Stimulated activated CD4-positive, alpha-beta T cell treated with anti-CD3 and anti-CD28 coated beads, Interleukin-2, amount 100 ng/mL, for 24 hours (primary cell): ENCODE measurements around the gene PHF12.

ENCODE experiments used
- DNase-seq, 2 donors: peaks; one replicate each; pipeline ENCODE4 v3.0.0-alpha.2; 2020

Gene PHF12

DNA sequence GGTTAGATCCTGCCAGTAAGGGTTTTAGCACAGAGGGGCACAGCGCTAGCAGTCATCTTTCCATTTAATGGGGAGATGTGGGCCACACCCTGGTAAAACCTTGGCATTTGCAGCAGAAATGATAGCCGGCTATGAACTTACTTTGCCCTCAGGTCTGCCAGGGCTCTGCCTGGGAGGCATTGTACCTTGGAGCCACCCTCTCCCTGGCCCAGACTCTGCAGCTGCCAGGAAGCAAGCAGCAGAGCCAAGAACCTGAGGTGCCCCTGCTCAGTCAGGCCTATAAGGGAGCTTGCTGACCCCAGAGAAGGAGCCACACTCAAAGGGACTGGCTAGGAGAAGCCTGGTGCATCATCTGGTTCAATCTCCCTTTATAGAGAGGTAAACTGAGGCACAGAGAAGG is 23.7 kb upstream of the PHF12 start:
- no peak for DNase-seq

DNA sequence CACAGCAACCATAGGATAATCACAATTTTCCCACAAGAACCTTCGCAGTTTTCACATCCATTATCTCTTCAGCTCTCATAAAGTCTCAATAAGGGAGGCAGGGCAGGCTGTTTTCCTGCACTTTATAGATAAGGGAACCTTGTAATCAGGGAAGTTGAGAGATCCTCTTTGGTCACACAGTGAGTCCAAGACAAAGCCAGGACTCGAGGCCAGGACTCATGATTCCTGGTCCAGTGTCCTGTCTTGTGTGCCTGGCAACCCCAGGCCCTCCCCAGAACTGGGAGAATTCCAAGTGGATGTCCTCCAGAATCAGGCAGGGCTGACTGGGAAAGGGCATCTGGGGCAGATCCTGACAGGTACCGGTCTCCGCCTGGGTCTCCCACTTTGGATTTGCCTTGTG is 23.1 kb upstream of the PHF12 start:
- no peak for DNase-seq

DNA sequence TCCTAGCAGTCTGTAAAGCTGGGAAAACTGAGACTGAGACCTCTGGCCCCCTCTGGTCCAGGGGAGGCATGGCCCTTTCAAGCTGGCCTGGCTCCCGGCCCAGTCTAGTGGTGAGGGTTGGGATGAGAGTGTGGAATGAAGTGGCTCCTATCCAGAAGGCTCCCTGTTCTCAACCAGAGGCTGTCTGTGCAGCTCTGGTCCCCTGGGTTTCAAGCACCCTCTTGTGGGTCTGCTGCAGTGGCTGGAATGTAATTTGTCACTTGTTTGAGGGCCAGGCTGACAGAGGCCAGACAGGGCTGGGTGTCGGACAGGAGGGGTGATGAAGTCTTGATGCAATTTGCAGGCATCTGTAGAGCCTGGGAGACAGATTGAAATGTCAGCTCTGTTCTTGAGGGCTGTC is 22.1 kb upstream of the PHF12 start:
- DNase-seq, result no peak

DNA sequence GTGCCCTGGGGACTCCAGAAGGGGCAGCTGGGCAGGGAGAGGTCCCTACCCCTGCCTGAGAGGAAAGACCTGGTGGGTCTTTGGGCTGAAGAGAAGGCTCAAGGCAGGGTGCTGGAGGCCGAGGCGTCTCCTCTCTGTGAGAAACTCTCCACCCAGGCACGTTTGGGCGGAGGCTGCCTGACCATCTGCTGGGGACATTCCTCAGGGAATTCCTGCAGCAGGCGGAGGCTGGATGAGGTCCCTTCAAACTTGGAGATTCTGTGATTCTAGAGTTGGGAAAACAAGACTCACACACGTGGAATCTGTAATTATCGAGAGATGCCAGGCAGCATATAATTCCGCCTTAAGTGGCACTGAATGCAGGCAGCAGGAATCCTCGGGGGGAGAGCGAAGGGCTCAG is 21.1 kb upstream of the PHF12 start:
- DNase-seq, result no peak

DNA sequence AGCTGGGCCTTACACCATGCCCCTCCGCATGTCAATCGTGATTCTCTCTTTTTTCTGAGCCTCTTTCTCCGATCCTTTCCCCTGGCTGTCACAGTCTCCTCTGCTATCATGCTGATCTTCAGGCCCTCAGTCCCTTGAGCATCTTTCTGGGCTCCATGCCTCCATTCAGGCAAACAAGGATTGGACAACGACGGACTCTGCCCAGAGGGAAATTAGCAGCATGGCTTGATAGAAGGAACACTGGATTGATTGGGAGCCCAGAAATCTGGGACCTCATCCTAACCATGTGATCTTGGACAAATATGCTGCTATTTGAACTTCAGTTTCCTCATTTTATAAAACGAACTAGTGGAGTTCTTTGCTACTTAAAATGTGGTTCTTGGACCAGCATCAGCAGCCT is 19.6 kb upstream of the PHF12 start:
- no peak for DNase-seq

DNA sequence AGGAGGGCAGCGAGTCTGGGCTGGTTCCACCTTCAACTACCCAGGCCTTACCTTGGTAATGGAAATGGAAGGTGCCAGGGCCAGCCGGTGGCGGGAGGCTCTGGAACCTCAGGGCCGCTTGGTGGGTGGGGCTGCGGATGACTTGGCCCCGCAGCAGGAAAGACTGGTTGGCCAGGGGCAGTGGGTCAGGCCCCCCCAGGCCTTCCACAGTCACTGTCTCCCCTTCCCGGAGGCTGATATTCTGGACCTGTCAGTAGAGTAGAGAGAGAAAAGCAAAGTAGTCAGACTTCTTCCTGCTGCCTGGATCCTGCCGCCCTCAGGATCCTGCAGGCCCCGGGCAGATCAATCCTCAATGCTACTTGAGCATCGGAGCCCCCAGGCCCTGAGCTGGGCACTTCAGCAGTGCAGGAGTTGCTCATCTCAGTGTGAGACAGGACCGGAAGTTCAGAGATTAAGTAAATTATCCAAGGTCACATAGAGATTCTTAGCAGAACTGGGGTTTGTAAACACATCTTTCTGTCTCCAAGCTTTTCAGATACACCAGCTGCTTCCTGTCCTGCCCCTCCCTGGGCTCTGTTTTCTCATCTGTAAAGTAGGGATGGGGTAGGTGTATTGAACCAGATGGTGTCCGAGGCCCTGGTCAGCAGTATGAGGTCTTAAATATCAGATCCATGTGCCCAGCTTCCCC is 18.5 kb upstream of the PHF12 start:
- no peak for DNase-seq

DNA sequence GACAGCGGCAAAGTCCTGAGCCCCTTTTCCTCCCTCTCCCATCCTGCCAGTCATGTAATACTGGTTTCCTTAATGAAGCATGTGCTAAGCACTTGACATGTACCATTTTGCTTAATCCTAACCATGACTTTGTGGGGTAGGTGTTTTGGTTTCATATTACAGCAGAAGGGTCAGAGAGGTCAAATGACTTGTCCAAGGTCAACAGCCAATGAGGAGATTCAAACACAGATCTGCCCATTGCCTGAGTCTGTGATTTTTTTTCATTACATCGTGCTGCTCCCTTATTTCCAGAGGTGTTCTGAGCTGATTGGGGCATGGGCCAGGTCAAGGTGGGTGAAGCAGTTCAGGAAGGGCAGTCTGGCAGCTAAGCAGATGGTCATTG is 17.6 kb upstream of the PHF12 start:
- DNase-seq, result no peak

DNA sequence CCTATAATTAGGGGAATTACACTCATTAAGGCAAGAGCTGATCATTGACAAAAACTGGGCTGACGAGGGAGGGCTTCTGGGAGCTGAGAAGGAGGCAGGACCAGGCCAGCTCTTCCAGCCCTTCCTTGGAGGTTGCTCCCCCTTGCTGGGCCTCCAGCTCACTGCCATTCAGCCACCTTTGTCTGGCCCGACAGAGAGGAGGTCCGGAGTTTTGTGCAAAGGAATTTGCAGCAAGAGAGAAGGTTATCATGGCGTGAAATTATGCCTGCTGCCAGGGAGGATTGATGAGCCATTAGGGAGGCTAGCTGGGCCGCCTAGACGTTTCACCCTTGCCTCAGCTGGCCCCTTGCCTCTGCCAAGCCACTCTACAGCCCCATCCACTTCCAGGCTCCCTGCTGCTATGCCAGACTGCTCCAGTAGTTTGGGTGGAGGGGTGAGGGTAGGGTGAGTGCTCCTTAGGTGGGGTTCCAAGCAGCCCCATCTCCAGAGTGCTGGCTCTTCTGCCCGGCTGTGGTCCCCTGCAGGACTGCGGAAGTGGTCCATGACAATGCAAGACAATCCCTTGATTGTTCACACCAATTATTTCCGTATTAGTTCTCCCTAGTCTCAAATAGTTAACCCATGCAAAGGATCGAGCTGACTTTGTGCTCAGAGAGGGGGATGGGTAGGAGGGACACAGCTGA is 17.1 kb upstream of the PHF12 start:
- DNase-seq, result no peak

DNA sequence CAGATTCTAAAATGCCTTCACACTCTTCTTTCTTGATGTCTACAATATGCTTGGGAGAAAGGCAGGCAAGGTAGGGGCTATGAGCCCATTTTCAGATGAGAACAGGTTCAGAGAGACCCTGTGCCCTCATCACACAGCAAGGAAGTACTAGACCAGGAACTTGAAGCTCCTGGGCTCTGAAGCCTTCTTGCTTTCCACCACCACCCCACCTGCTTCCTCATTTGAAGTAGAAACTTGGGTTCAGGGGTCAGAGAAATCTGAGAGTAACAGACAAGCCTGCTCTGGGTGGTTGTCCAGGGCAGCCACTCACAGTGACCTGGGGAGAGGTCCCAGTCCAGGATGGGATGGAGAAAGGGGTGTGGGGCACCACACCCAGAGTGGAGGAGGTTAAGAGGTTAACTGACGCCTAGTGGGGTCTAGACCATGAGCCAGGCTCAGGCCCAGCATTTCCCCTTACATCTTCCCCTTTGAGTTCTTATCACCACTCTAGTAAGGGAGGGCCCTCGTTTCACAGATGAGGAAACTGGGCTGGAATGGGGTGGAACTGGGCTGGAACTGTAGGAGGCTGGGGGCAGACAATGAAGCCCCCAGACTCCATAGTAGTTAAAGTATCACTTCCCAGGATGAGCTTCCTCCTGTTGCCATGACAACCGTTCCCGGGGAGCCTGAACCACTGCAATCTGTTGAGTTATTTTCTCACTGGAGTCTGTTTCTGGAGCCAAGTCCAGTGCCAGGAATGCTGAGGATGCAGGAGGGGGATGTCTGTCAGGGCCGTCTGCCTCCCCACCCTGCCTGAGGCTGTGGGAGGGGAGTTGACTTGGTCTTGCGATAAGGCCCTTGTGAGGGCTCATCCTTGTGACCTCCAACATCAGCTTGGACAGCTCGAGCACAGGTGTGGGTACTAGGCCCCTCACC is 16.2 kb upstream of the PHF12 start:
- DNase-seq, result no peak

DNA sequence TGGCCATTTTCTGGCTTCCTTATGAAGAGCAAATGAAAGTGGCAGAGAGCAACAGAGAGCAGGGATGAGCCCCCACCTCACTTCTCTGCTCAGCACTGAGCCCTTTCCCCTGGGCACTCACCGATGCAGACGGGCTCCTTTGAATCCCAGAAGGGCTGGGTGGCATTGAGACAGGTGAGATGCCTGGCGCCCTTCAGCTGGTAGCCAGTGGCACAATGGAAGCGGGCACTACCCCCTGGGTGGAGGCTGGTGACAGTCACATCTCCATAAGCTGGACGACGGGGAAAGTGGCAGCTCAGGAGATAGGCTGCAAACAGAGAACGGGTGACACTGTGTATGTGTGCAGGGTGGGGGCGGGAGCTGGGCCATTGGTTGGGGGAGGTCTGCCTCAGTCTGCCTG is 12.5 kb upstream of the PHF12 start:
- no peak for DNase-seq

DNA sequence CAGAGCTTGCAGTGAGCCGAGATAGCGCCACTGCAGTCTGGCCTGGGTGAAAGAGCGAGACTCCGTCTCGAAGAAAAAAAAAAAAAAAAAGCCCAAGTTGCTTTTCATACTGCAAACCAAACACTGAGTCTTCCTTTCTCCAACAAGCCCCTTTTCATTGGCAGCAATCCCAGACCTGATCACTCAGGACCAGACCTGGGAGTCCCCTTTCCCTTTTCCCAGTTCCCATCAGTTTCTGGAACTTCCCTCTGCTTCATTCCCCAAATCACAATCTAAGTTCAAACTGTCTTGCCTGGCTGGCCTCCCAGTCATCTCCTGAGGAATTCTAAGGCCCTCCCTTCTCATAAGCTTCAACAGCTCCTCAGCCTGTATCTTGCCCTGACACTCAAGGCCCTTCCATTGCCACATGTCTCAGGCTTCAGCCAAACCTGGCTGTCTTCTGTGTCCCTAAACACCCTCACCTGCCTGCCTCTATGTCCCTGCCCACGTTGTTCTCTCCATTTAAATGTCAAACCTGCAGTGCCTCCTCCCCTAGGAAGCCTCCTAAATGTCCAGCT is 11.8 kb upstream of the PHF12 start:
- no peak for DNase-seq

DNA sequence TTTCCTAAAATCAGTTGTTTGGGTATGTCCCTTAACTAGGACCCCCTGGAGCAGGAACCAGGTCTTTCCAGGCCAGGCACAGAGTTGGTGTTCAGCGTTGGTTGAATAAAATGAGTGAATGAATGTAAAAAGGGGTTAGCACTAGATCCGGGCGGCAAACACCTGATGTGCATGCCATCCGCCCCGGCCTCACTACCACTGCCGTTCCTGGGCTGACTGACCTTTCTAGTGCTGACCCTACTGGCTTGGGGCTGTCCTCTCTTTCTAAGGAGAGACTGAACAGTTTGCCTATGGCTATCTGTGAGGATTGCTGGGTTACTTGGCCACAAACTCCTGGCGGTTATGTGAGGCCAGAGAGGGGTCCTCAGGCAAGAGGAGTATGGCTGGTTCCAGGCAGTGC is 10.1 kb upstream of the PHF12 start:
- DNase-seq, result no peak

DNA sequence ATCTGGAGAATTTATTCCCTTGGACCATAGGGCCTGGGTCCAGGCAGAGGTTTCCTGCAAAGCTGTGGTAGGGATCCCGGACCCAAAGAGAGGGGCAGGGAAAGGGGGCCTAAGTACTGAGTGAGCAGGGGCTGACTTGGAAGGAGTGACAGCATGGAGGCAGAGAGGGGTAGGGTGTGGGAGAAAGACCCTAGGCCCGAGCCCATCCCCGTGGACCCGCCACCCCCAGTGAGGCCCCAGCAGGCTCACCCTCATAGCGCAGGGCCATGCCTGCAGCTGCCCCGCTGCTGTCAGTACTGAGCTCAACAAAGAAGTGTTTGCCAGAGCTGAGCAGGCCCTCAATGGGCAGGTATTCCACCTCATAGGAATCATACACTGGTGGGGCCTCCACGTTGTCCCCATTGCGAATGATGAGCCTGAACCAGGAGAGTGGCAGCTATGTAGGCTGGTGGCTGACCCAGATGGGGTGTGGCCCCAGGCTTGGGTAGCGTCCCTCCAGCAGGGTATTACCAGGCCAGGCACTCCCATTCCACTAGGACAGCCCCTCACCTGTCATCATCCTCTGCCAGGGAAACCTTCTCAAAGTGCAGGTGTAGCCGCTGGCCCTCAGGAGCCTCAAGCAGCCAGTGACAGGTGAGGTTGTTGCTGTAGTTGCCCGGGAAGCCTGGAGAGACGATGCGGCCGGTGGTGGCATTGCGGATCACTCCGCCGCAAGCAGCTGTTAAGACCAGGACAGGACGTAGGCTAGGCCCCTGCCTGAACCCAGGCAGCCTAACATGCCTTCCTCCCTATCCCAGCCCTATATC is 9.1 kb upstream of the PHF12 start:
- no peak for DNase-seq

DNA sequence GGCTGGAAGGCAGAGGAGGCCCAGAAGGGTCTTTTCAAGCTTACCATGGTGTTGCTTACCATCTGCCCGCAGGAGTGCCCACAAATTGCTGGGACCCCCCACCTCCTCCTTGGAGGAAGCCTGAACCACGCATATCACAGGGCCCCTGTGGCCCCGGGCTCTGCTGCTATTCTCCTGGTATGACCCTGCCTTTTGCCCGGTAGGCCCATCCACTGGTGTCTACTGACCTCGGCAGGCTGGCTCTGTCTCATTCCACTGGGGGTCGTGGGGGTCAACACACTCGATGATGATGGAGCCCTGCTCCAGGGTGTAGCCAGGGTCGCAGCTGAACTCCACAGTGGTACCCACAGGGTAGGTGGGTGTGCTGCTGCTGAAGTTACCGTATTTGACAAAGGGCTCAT is 8.2 kb upstream of the PHF12 start:
- DNase-seq, result no peak

DNA sequence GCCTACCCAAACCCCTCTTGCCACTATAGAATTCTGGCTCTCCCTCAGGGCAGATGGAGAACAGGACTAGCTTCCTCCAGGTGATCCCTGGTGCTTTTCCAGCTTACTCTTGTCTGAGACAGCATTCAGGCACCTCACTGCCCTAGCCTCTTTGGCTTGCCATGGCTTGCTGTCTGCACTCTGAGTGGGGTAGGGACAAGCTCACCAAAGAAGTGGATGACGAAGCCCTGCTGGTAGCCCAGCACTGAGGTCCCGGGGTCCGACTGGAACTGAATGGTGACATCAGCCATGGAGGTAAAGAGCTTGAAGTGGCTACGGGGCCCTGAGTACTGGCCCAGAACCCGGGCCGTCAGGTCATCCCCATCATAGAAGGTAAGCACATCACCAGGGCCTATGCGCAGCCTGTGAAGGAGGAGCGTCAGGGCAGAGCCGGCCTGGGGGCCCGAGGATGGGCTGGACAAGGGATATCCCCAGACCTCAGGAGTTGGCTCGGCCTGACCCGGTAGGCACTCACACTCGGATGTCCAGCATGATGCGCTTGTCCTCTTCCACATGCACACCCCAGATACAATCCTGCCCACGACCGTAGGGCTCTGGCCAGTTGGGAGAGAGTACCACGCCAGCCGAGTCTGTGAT is 7.6 kb upstream of the PHF12 start:
- DNase-seq, result no peak

DNA sequence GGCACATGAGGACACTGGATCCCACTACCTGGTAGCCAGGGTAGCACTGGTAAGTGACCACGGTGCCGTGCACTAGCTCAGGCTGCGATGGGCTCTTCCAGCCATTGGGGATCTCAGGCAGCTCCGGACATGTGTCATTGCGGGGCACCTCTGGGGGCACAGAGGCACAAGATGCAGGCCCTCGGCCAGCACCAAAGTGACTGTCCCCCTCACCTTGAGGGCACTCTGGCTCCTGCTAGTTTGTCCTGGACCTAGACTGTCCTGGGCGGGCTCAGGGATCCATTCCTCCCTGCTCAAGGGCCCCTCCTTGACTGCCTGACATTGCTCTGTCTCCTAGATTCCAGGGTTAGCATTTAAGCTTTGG is 6.7 kb upstream of the PHF12 start:
- no peak for DNase-seq

DNA sequence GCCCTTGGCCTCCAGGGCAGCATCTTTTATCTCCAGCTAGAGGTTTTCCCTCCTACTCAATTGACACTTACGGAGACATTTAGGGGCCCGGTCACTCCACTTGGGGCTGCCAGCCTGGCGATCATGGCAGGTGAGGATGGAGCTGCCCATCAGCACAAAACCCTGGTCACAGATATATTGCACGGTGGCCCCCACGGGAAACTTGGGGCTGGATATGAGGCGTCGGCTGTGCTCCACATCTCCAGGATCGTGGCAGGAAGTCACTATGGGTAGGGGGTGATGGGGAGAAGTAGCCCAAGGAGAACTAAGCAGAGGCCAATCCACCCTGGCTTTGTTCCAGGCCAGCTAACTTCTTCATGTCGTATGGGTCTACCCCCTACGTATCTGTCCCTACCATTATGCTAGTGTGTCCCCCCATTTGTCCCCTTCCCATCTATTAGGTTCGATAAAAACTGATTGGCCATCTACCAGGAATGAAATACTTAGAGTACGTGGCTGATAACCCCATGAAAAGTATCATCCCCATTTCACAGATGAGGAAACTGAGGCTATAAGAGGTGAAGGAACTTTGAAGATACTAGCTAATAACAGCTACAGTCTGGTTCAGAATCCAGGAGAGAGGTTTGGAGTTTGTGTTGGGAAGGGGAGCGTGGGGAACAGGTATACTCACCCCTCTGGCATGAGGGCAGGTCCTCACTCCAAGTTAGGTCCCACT is 6.1 kb upstream of the PHF12 start:
- no peak for DNase-seq

DNA sequence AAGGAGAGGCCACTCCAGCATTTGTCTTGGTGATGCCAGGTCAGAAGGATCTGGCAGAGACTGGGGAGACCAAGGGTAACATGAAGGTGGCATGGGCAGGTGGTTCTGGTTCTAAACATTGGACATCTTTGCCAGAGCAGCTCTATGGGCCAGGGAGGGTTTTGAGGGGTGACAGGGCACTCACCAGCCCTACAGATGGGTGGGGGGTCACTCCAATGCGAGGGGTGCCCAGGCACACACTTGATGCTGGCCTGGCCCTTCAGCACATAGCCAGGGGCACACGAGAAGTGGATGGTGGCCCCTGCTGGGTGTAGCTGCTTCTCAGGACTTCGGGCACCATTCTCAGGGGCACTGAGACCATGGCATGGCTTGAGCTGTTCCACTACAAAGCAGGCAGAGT is 5.5 kb upstream of the PHF12 start:
- DNase-seq, result no peak

DNA sequence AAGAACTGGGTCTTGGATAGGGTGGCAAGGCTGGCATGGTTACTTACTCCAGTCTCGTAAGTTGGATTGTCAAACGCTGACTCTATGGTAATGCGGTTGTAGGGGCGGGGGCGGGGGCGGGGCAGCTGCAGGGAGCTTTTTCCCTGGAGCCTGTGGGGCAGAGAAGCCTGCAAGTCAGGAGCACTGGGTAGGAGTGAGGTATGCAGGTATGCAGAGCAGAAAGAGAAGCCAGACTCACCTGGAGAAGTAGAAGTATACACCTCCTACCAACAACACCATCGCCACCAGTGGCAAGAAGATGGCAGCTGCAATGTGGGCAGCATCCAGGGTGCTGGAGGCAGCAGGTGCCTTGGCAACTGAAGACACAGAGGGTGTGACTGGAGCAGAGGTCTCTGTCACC is 4.8 kb upstream of the PHF12 start:
- DNase-seq, result no peak

DNA sequence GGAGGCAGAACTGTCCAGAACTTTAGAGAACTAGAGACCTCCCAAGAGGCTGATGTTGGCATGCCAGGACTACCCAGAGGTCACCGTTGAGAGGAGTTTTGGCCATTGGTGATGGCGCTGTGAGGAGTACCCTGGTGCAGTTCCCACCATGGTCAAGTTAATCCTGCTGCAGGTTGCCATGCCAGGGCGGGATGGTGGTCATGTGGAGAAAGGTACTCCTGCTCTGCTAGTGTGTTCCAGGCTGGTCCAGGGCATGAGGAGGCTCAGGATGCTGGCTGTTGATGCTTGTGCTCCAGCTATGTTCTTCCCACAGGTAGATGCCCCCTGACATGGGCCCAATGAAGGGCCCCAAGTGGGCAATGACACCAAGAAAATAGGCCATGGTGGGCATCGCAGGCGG is 4.1 kb upstream of the PHF12 start:
- DNase-seq, result no peak

DNA sequence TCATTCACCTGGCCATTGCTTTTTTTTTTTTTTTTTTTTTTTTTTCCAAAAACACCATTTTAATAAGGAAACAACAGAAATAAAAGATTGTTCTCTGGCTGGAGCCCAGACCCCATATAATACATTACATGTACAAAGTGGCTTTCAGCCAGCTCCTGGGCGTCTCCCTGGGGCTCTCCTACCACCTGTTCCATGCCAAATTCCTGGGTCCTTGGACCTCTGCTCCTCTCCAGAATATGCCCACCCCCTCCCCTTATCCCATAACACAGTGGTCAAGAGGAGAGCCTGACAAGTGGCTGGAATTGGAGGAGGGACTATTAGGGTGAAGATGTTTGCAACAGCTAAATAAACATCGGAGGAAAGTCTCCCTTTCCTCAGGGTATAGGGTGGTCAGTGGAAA is 3.6 kb upstream of the PHF12 start:
- DNase-seq, result no peak
